ENCODE measurements around the gene RPS25.

DNA sequence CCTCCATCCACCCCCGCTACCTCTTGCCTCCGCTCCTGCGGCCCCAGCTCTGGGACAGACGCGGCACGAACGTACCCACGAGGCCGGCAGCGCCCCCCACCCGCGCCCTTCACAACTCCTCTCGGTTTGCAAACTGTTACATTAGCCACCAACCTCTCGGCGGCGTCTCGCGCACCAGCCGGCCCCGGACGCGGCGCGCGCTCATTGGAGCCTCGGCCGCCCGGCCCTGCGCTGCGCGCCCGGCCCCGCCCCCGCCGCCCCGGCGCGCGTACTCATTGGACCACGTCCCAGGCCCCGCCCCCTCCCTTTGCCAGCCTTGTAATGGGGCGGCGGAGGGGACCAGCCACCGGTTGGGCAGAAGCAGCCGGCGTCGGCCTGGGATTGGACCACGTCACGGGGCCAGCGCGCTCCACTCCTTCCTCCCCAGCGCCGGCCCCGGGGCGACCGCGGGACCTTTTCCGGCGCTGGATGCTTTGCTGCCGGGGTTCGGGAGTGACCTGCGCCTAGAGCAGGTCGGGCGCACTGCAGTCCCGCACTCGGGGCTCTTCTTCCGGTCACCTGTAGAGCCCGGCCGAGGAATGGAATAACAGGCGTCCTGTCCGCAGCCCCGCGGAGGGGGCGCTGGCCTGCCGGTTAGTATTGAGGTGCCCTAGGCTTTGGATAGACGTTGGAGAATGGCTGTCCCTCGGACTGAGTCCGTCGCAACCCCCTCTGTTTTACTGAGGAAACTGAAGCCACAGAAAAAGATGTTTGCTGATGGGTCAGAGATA, 39.0 kb upstream of the RPS25 start, which contains the start of gene HYOU1:
- peak; percentile 79 for TF ChIP-seq POLR2A (IDR thresholded peaks at IDR 0.05; ENCODE audit: low read length)
- TF ChIP-seq GATA1 (IDR thresholded peaks at IDR 0.05; ENCODE audit: low read depth, low read length): no peak

Data from erythroblast (primary cell).